Activated CD8-positive, alpha-beta memory T cell treated with anti-CD3 and anti-CD28 coated beads, Interleukin-2, amount 50 U/mL, for 1 hour (primary cell): ENCODE data around the gene SENP3.
A peak's percentile ranks its signal among the peaks of the same experiment; 100 is the strongest.

Source experiments
- DNase-seq: peaks from one replicate; pipeline ENCODE4 v3.0.0-alpha.2; 2020; ENCODE audit errors: extremely low read depth

Gene SENP3

DNA sequence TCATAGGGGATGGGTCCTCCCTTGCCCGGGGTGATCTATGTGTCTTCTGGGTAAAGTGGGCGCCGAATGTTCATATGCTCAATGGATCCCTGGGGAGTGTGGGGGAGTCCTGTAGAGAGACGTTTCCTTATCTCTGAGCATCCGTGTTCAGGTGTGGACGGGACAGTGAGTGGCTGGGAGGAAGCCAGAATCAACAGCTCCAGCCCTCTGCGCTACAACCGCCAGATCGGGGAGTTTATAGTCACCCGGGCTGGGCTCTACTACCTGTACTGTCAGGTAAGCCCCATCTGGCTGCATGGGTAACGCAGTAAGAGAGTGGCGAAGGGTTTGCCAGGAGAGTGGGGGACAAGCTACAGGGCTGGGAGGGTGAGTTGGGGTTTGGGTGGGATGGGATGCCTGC lies 5.1 kb upstream of the SENP3 start:
- DNase-seq: no peak

DNA sequence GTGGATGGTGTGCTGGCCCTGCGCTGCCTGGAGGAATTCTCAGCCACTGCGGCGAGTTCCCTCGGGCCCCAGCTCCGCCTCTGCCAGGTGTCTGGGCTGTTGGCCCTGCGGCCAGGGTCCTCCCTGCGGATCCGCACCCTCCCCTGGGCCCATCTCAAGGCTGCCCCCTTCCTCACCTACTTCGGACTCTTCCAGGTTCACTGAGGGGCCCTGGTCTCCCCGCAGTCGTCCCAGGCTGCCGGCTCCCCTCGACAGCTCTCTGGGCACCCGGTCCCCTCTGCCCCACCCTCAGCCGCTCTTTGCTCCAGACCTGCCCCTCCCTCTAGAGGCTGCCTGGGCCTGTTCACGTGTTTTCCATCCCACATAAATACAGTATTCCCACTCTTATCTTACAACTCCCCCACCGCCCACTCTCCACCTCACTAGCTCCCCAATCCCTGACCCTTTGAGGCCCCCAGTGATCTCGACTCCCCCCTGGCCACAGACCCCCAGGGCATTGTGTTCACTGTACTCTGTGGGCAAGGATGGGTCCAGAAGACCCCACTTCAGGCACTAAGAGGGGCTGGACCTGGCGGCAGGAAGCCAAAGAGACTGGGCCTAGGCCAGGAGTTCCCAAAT lies 4.5 kb upstream of the SENP3 start:
- no peak for DNase-seq

DNA sequence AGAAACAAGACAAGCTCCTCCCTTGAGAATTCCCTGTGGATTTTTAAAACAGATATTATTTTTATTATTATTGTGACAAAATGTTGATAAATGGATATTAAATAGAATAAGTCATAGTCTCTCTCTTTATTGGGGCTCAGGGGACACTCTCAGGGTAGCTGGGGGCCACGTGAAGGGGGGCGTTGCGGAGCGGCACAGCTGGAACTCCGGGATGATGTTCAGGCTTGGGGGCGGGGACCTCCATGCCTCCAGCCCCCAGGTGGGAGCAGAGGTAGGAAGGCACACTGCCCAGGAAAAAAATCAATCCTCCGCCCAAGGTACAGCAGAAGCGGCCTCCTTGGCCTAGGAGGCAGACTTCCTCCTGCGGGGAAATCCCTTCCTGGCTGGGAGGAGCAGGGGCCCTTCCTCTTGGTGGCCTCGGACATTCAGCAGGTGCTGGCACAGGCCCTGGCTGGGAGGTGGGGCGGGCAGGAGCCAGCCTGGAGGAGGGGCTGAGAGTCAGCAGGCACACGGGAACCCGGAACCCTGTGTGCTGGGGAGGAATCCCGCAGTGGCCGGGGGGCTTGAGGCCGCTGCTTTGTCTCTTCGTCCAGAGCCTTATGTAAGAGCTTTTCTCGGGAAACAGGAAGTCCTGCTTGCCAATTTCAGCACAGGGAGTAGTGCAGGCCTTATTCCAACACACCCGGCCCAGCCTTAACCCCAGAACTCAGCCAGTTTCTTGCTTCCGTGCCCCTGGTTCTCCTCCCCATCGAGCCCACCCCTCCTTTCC lies 3.8 kb upstream of the SENP3 start:
- no peak for DNase-seq

DNA sequence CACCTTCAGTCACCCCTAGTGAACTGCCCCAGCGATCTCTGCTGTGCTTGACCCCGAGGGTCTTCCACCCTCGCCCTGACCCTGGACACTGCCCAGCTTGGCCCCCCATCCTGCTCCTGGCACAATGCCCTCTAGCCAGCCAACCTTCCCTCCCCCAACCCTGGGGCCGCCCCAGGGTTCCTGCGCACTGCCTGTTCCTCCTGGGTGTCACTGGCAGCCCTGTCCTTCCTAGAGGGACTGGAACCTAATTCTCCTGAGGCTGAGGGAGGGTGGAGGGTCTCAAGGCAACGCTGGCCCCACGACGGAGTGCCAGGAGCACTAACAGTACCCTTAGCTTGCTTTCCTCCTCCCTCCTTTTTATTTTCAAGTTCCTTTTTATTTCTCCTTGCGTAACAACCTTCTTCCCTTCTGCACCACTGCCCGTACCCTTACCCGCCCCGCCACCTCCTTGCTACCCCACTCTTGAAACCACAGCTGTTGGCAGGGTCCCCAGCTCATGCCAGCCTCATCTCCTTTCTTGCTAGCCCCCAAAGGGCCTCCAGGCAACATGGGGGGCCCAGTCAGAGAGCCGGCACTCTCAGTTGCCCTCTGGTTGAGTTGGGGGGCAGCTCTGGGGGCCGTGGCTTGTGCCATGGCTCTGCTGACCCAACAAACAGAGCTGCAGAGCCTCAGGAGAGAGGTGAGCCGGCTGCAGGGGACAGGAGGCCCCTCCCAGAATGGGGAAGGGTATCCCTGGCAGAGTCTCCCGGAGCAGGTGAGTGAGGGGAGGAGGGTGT lies 3.0 kb upstream of the SENP3 start, which contains the start of gene TNFSF13:
Gene TNFSF13, plus strand, starts transcription at position 207 of the 776 bp plus-strand sequence. Its CDS starts 290 bp downstream, at position 497.
- no peak for DNase-seq

DNA sequence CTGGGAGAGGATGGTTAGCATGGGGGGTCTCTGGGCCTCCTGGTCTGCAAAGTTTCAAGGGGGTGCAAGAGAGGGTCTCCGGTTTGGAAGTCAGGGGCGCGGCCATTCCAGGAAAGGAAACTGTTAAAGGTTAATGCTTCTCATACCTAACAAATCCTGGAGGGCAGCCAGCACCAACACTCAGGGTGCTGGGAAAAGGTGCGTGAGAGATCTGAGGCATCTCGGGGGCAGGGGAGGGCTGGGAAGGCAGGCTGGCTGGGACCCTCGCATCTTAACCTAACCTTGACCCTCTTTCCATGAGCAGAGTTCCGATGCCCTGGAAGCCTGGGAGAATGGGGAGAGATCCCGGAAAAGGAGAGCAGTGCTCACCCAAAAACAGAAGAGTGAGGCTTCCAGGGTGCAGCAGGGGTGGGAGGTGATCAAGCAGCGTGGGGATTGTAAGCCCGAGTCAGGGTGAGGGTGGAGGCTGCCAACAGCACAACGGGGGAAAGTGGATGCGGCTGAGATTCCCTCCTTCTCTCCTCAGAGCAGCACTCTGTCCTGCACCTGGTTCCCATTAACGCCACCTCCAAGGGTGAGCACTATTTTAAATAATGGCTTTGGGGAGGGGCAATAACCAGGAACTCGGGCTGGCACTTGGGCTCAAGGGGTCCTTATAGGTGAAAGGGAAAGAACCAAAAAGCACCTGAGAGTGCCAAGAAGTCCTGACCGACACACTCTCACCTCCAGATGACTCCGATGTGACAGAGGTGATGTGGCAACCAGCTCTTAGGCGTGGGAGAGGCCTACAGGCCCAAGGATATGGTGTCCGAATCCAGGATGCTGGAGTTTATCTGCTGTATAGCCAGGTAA lies 2.2 kb upstream of the SENP3 start:
- no peak for DNase-seq

DNA sequence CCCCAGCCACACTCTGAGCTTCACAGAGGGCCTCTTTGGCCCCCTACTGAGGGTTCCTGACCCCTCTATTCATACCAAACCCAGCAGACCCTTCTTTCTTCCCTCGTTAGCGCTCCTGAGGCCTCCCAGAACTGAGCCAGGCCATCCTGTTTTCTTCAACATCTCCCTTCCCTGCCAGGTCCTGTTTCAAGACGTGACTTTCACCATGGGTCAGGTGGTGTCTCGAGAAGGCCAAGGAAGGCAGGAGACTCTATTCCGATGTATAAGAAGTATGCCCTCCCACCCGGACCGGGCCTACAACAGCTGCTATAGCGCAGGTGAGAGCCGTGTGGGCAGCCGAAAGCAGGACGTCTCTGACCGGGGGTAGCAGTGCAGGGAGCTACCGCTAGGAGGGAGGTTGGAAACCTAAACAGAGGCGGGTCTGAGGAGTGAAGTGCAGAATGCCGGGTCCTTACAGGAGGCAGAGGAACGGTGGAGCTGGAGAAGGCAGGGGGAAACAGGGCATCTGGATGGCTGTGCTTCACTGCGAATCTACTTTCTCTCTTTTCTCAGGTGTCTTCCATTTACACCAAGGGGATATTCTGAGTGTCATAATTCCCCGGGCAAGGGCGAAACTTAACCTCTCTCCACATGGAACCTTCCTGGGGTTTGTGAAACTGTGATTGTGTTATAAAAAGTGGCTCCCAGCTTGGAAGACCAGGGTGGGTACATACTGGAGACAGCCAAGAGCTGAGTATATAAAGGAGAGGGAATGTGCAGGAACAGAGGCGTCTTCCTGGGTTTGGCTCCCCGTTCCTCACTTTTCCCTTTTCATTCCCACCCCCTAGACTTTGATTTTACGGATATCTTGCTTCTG lies 1.3 kb upstream of the SENP3 start:
- DNase-seq: no peak

DNA sequence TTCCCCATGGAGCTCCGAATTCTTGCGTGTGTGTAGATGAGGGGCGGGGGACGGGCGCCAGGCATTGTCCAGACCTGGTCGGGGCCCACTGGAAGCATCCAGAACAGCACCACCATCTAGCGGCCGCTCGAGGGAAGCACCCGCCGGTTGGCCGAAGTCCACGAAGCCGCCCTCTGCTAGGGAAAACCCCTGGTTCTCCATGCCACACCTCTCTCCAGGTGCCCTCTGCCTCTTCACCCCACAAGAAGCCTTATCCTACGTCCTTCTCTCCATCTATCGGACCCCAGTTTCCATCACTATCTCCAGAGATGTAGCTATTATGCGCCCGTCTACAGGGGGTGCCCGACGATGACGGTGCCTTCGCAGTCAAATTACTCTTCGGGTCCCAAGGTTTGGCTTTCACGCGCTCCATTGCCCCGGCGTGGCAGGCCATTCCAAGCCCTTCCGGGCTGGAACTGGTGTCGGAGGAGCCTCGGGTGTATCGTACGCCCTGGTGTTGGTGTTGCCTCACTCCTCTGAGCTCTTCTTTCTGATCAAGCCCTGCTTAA lies 617 bp upstream of the SENP3 start:
- DNase-seq: peak; percentile 34

DNA sequence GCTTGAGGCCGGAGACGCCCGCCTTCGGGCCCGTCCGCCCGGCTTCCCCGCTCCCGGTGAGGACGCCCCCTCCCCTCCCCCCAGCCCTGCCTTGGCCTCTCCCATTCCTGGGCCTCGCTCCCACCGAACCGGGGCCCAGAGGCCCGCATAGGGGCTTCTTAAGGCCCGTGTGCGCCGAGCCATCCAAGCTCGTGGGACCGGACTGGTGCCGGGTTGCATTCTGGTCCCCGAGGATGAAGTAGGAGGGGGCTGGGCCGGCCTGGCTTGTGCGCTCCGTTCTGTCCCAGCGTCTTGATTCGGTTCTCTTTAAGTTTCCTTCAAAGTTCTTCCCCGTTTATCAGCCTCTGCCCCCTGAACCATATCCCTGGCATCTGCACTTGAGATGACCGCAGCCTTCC lies 488 bp downstream of the SENP3 start:
- no peak for DNase-seq

DNA sequence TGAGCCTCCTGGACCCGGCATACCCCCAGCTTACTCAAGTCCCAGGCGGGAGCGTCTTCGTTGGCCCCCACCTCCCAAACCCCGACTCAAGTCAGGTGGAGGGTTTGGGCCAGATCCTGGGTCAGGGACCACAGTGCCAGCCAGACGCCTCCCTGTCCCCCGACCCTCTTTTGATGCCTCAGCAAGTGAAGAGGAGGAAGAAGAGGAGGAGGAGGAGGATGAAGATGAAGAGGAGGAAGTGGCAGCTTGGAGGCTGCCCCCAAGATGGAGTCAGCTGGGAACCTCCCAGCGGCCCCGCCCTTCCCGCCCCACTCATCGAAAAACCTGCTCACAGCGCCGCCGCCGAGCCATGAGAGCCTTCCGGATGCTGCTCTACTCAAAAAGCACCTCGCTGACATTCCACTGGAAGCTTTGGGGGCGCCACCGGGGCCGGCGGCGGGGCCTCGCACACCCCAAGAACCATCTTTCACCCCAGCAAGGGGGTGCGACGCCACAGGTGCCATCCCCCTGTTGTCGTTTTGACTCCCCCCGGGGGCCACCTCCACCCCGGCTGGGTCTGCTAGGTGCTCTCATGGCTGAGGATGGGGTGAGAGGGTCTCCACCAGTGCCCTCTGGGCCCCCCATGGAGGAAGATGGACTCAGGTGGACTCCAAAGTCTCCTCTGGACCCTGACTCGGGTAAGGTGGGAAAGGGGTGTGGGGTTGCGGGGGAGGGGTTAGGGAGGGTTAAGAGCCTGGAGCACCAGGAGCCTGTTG lies 1.6 kb downstream of the SENP3 start:
- no peak for DNase-seq

DNA sequence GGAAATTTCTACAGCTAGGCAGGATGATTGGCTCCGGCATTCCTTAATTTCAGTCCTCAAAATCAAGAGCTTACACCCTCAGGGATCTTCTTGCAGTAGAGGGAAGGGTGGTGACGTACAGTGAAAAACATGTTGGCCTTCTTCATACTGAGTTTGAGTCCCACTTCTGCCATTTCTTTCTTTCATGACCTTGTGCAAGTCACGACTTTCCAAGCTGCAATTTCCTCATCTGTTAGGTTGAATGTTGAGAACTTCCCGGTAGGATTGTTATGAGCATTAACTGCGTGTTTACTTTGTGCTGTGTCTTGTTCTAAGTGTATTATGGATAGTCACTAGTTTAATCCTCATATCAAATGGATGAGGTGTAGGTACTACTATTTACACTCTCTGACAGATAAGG lies 7.9 kb downstream of the SENP3 start:
- DNase-seq: no peak

DNA sequence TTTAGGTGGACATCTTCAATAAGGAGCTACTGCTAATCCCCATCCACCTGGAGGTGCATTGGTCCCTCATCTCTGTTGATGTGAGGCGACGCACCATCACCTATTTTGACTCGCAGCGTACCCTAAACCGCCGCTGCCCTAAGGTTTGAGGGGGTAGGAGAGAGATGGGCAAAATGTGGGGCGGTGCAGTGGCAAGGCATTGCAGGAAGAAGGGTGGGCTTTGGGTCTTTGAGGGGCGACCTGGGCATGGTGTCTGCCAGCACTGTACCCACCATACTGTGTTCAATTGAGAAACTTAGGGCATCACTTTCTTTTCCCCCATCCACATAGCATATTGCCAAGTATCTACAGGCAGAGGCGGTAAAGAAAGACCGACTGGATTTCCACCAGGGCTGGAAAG lies 8.6 kb downstream of the SENP3 start:
- no peak for DNase-seq

DNA sequence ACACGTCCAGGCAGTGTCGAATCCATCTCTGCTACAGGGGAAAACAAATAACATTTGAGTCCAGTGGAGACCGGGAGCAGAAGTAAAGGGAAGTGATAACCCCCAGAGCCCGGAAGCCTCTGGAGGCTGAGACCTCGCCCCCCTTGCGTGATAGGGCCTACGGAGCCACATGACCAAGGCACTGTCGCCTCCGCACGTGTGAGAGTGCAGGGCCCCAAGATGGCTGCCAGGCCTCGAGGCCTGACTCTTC lies 10.5 kb downstream of the SENP3 start:
- DNase-seq: no peak

DNA sequence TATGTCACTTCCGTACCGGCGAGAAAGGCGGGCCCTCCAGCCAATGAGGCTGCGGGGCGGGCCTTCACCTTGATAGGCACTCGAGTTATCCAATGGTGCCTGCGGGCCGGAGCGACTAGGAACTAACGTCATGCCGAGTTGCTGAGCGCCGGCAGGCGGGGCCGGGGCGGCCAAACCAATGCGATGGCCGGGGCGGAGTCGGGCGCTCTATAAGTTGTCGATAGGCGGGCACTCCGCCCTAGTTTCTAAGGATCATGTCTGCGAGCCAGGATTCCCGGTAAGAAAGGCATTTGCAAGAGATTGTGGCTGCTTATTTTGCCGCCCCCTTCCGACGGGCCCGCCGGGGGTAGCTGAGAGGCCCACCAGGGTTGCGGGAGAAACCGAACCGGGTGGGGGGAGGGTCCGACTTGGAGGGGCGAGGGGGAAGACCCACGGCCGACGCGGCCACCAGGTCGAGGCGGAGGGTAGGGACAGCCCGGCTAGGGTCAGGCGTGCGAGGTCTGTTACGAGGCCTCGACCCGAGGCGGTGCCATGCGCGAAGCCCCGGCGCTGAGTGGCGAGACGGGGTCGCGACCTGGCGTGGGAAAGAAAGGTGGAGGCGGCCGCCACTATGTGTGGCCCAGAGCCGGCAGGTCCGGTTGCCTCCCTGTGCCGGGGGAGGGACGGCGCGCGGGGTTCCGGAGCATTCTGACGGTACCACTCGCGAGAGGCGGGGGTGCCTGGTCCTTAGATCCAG lies 11.0 kb downstream of the SENP3 start:
- peak; percentile 99 for DNase-seq

DNA sequence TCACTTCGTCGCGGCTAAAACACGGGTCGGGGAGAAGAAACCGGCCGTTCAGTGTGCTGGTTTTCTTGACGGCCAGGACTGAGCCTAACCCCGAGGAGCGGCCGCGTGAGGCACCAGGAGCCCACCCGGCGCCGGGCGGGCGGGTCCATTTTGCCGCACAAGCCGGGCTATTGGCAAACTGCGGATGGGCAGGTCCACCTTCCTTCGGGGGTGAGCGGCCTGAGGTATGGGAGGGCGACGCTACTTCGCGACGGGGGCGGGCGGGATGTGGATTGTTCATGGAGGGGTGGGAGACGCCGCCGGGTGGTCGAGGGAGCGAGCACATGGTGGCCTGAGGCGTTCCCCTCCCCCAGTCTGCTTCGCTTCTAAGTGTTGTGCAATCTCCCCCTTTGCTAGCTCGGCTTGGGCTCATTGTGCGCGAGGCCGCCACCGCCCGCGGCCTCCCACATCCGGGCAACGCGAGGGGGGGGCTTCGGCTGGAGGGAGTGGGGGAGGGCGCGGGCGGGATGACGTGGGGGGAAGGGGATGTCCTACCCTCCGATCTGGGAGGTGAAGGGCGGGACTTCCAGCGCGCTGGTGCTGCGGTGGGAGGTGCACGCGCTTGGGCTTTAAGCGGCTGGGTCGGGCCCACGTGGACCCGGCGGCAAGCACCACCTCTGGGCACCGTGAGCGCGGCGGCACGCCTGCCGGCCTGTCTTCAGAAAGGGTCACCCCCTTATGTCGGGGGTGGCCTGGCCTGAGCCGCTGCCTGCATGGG lies 11.8 kb downstream of the SENP3 start:
- peak; percentile 77 for DNase-seq

DNA sequence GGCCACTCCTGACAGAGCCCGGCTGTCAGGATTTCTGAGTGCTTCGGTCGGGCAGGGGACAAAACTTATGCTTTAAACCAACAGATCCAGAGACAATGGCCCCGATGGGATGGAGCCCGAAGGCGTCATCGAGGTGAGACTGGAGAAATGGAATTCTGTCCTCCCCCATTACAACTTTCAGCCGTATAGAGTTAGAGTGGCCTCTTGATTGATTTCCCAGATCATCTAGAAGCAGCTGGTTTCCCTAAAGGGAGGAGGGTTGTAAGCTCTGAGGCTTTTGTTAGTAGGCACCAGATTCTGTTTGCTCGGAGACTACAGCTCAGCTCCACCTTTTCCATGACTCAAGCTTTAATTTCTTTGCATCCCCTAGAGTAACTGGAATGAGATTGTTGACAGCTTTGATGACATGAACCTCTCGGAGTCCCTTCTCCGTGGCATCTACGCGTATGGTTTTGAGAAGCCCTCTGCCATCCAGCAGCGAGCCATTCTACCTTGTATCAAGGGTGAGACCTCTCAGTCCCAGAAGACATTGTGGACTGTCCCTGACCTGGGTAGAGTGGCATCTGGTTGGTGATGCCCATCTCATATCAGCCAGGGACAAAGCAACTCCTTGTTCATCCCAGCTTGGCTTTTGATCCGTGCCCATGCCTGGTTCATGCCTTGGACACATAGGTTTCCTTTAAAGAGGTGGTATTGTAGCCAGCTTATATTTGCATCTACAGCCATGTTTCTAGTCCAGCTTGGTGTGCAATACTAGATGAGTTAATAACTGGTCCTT lies 12.6 kb downstream of the SENP3 start:
- DNase-seq: no peak

DNA sequence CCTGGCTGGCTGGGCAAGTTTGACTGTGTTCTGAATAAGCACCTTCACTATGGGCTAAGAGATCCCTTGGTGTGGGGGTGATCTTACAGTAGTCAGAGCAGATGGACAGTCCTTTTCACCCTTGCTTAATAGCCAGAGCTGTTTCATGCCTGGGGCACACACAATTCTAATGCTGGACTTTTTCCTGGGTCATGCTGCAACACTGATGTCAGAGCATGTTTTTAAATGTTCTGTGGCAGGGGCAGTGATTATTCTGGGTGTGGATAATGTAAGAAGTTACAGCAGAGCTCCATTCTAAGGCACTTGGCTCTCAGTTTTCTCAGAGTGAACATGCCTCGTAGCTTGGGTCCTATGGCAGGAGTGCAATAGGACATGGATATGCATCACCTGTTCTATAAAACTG lies 13.8 kb downstream of the SENP3 start:
- no peak for DNase-seq

DNA sequence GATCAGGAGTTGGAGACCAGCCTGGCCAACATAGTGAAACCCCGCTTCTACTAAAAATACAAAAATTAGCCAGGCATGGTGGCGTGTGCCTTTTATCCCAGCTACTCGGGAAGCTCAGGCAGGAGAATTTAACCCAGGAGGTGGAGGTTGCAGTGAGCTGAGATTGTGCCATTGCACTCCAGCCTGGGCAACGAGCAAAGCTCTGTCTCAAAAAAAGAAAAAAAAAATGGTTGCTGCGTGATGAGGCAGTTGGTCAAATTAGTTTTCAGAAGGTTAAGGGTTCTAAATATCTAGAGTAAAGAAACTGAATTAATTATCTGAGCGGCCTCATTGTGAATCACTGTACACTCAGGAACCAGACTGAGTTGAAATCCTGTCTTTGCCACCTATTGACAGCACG lies 14.2 kb downstream of the SENP3 start:
- DNase-seq: no peak

DNA sequence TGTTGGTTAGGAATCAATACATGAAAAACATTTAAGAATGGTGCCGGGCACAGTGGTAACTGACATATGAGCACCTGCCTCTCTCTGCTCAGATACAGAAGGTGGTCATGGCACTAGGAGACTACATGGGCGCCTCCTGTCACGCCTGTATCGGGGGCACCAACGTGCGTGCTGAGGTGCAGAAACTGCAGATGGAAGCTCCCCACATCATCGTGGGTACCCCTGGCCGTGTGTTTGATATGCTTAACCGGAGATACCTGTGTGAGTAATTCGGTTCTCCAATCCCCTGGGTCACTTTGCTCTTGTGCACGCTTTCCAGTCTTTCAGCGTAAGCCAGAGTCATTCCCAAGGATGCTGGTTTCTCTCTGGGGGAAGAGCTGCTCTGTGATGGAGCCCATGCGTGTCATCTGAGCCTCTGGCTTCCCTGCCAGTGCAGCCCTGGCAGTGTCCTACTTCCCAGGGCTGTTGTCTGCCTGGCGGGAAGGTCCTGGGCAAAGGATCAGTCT lies 14.8 kb downstream of the SENP3 start:
- DNase-seq: no peak
